GM19372 (cell line): ENCODE data around the gene GREM1.

Experiments
- ATAC-seq: cut with Tn5 transposase; IDR thresholded peaks from one replicate; pipeline ENCODE4 v1.9.1; 2021; ENCODE audit warnings: mild to moderate bottlenecking, low read depth, moderate library complexity; ENCODE audit not compliant: unreplicated experiment

Gene GREM1

DNA sequence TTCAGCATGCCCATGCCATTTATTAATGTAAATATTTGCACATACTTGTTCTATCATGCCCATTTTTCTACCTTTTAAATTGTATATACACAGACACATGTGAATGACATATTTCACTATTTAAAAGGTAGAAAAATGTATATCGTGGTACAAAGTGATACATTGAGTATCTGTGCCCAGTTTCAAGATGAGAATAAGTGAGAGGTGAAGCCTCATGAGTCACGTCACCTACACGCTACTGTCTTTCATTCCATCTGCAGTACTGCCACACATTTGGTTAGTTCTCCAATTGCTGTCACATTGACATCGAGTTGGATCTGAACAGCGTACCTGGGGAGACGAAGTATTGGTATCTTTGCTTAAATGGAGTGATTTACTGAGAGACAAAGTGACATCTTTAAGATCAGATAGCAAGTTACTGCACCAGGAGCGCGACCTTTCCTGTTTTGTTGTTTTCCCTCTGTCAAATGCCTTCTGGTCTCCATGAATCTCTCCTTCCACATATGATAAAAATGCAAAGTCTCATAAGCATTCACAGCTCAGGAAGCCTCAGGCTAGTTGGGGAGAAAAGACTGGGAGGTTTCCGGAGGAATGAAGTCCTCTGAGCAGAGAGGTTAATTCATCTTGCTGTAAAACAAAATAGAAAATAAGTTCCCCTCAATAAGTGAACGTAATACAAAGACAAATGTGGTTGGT, 12.0 kb downstream of the GREM1 start:
- ATAC-seq: no peak

- no peak for ATAC-seq
Measured at GRCh38 chr15:32730677-32731654, 13.2 kb downstream of the GREM1 start.

DNA sequence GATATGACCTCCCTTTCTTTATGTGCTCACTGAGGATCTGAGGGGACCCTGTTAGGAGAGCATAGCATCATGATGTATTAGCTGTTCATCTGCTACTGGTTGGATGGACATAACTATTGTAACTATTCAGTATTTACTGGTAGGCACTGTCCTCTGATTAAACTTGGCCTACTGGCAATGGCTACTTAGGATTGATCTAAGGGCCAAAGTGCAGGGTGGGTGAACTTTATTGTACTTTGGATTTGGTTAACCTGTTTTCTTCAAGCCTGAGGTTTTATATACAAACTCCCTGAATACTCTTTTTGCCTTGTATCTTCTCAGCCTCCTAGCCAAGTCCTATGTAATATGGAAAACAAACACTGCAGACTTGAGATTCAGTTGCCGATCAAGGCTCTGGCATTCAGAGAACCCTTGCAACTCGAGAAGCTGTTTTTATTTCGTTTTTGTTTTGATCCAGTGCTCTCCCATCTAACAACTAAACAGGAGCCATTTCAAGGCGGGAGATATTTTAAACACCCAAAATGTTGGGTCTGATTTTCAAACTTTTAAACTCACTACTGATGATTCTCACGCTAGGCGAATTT, 14.9 kb downstream of the GREM1 start:
- ATAC-seq: no peak

- ATAC-seq: no peak
Measured at GRCh38 chr15:32733281-32733680, 15.5 kb downstream of the GREM1 start.

- no peak for ATAC-seq
Measured at GRCh38 chr15:32735989-32736700, 18.3 kb downstream of the GREM1 start.

GRCh38 chr15:32736701-32737061, 18.9 kb downstream of the GREM1 start:
- ATAC-seq: no peak

- ATAC-seq: no peak
Measured at GRCh38 chr15:32737304-32737703, 19.5 kb downstream of the GREM1 start.

DNA sequence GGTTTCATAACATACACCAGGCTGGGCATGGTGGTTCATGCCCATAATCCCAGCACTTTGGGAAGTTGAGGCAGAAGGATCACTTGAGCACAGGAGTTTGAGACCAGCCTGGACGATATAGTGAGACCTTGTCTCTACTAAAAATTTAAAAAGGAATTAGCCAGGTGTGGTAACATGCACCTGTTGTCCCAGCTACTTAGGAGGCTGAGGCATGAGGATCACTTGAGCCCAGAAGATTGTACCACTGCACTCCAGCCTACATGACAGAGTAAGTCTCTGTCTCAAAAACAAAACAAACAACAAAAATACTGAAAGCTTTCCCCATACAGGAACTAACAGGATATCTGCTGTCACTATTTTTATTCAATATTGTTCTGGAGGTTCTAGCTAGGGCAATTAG, 20.9 kb downstream of the GREM1 start:
- no peak for ATAC-seq

DNA sequence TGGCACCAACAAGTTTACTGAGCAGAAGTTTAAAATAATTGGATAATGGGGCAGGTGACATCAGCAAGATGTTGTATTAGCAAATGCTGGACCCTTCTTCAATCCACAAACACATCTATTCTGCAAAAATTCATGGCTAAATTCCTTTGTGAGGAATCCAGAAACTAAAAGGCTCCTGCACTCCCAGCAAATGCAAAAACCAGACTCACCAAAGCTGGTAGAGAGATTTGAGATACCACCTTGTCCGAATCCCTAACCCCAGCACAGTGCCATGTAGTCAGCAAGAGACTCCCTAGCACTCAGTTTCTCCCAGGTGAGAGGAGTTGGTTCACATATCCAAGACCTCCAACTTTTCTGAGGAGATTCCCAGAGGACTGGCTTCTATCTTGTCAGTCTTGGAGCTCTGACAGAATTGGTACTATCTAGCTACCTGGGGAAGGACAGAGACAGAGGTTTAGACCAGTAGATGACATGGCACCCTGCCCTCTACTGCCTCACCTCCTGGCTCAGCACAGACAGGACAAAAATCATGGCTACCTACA, 21.8 kb downstream of the GREM1 start:
- no peak for ATAC-seq

DNA sequence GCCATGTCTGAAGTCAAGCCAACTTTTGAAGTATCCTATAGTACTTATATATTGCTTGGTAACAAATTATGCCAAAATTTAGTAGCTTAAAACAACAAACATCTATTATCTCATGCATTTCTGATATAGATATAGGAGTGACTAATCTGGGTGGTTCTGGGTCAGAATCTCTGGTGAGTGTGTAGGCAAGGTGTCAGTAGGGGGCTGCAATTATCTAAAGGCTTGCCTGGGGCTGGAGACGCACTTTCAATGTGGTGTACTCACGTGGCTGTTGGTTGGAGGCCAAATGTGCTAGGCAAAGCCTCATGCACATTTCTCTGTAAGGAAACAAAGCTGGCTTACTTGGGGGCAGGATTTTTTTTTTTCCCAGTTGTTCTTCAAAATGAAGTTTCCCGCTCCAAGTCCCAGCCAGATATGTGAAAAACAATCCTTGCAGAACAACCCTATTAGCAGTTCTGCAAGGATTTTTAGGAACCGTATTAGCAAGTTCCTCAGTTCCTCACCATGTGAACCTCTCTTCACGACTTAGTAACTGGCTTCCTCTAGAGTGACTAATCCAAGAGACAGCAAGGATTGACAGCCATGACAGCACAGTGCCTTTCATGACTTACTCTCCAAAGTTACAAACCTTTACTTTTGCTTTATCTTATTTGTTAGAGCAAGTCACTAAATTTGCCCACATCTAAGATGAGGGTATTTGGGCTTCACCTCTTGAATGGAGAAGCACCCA, 25.8 kb downstream of the GREM1 start:
- ATAC-seq: no peak

DNA sequence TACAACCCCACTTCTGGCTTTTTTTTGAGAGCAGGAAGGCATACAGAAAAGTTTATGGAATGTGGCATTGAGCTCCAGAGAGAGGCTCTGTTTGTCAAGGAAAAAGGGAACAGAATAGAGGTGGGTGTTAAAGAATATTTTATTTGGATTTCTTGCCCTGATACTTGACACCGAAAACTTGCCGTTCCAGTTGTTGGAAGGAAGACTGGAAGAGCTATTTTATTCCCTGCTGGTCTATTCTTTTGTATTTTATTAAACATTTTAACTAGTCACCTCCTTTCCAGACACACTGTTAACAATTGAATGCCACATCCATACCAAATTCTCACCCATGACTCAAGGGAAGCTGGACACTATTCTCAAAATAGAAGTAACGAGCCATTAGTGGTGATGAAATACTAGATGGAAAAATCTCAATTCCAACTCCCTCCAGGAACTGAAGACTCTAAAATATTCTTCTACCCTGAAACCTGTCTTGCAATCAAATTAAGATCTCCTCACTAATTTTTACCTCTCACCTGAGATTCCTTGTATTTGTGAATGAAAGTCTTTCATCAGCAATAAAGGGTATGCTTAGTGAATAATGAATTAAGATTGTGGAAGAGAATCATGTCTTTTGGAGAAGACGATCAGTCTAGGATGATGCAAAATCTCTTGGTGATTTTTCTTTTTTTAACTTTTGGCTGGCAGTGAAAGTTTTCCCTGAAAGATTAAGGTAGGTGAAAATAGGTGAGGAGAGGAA, 28.5 kb downstream of the GREM1 start:
- ATAC-seq: no peak

GRCh38 chr15:32747921-32748342, 30.1 kb downstream of the GREM1 start:
- no peak for ATAC-seq

DNA sequence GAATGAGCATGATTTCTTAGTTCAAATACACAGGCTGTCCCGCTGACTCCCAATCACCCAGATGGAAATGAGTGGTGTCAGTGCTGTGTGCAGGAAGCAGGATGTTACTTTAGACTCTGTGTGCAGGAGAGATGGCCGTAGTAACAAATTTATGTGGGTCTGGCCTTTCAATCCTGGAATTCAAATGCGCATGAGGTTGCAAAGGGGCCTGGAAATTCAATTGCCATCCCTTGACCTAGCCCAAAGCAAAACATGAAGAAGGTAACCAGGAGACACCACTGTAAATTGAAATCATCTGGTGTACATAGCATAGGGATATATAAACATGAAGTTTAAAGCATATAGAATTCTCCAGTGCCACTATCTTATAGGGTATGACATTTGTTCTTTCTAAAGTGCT, 33.2 kb downstream of the GREM1 start:
- no peak for ATAC-seq

- ATAC-seq: no peak
Measured at GRCh38 chr15:32757426-32757825, 39.6 kb downstream of the GREM1 start.

DNA sequence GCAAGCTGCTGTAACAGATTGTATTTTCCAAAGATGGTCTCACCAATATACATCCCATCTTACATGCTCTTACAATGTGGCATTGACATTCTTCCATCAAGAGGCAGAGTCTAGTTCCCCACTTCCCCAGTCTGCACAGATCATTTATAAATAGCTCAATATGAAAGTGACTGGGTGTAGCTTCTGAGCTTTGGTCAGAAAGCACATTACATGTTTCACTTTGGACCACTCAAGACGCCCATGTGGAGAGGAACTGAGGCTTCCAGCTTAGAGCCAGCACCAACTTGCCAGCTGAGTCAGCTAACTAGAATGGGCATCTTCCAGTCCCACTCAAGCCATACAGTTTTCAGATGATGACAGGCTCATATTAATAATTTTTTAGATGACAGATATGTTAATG, 45.5 kb downstream of the GREM1 start:
- ATAC-seq: no peak

DNA sequence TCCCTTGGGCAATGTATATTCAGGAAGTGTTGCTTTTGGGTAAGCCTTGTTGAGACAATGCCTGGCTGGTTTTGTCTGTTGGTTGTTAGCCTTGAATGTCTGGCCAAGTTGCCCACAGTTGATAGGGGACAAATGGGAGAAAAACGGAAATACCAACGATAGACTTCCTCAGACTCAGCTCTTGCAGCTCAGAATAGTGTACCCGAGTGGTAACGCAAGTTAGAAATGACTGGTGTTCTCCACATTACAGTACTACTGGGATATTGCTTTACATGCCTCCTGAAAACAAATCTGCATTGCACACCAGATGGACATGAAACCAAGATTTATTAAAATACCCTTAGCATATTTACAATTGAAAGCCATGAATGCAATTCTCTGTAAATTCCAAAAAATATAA, 47.4 kb downstream of the GREM1 start:
- no peak for ATAC-seq

GRCh38 chr15:32766101-32766500, 48.3 kb downstream of the GREM1 start:
- no peak for ATAC-seq

- ATAC-seq: no peak
Measured at GRCh38 chr15:32767236-32767635, 49.4 kb downstream of the GREM1 start.

DNA sequence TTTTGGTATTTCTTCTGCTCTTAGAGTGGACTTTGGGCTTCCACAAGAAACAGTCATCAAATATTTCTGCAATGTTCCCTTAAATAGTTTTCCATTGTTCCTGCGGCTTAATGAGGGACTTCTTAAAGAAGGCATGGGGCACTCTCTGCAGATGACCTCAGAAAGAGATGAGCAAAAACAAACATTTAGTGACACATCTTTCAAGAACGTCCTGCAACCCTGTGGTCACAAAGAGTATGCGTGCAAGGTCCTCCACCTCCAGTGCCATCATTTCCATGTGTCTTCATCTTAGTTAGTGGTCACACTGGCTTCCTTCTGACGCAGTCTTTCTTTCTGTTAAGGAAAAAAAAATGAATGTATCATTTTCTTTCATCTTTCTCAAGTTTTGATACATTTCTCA, 56.2 kb downstream of the GREM1 start:
- no peak for ATAC-seq
